Lower leg skin (tissue), 4 donors: ENCODE results near the gene CCDC81. TPM values are rescaled to one million over a fixed set of nuclear protein-coding genes. Genes with fewer than 3 reads are reported as not detected.

ENCODE experiments used
- DNase-seq, 2 donors: peaks; one replicate each; pipeline ENCODE4 v3.0.0-alpha.2; 2019; ENCODE audit warnings: low spot score in 2 of 2
- H3K4me3 ChIP-seq: fragments of 200-600 bp; sonication (generic); 2 replicates; pipeline ENCODE4 v1.5.1; 2017; ENCODE audit warnings: mild to moderate bottlenecking, low read depth; ENCODE audit not compliant: poor library complexity, severe bottlenecking
- CTCF ChIP-seq, 3 donors: fragments of 450-650 bp; IDR thresholded peaks; one replicate each; pipeline ENCODE4 v1.5.1; 2016; ENCODE audit warnings: antibody characterized with exemption in 3 of 3, mild to moderate bottlenecking in 3 of 3, moderate library complexity in 2 of 3
- POLR2A ChIP-seq, 2 donors: fragments of 450-650 bp; IDR thresholded peaks; one replicate each; pipeline ENCODE4 v1.6.1; 2016 to 2017; ENCODE audit warnings: antibody characterized with exemption in 2 of 2, mild to moderate bottlenecking in 1 of 2, moderate library complexity in 1 of 2
- WGBS, 2 donors: methylation state at CpG; one replicate each; pipeline ENCODE4 v1.1.5; 2018; 5-methylcytosine and 5-hydroxymethylcytosine counted together
- intact Hi-C: fragments of 100-400 bp; cut with DNase I; formaldehyde crosslinking; loops from one replicate; pipeline ENCODE4 v1.15.0; 2023; ENCODE audit warnings: low total_unique reads
- total RNA-seq, 4 donors: library from RNA; depleted of rRNA; stranded (reverse); fragments of >200 nt; gene quantifications; one replicate each; pipeline ENCODE4 v1.1.0, GENCODE V29; 2016

Gene CCDC81
- total RNA-seq, 4 donors from 2014 or later: 0.76 to 2.7 (median 1.6) TPM; not detected in 1

- TF ChIP-seq POLR2A (IDR thresholded peaks at IDR 0.05) (no peak), CTCF (IDR thresholded peaks at IDR 0.05) (no peak)
- WGBS, 2 donors: 85 to 87% methylated on average over 2 of the region's 2 CpGs
- DNase-seq: no peak
- intact Hi-C loops: no loop called here
- H3K4me3 ChIP-seq: no peak overlapping the region
Measured at GRCh38 chr11:86442420-86442819, 67.7 kb downstream of the CCDC81 start.

DNA sequence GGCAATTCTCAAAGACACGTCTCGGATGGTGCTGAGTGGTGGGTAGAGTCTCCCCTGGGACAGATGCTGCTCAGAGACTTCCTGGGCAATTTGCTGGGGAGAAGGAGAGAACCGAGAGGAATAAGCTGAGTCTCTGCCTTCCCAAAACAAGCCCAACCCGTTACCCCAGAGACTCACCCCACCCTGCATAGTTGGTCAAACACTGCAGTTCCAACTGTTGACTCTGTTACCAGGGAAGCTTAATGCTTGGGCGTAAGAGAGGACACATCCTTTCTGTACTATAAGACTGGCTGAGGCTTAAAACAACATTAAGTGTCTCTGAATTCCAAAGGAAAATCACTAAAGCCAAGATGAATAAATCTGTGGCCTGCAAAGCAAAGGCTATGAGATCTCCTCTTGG is 68.1 kb downstream of the CCDC81 start:
- no peak for TF ChIP-seq POLR2A (IDR thresholded peaks at IDR 0.05)
- no peak for TF ChIP-seq CTCF (IDR thresholded peaks at IDR 0.05)
- H3K4me3 ChIP-seq: no peak overlapping the region
- DNase-seq: no peak
- intact Hi-C loops: no loop called here
- WGBS, 2 donors: 63 to 77% methylated on average over 5 of the region's 5 CpGs

- no peak for DNase-seq
- TF ChIP-seq CTCF (IDR thresholded peaks at IDR 0.05) (no peak), POLR2A (IDR thresholded peaks at IDR 0.05) (no peak)
- intact Hi-C loops: no loop called here
- no peak overlapping the region for H3K4me3 ChIP-seq
- WGBS, 2 donors: 0 to 61% methylated on average over 1 of the region's 1 CpG
Measured at GRCh38 chr11:86443415-86443814, 68.7 kb downstream of the CCDC81 start.

DNA sequence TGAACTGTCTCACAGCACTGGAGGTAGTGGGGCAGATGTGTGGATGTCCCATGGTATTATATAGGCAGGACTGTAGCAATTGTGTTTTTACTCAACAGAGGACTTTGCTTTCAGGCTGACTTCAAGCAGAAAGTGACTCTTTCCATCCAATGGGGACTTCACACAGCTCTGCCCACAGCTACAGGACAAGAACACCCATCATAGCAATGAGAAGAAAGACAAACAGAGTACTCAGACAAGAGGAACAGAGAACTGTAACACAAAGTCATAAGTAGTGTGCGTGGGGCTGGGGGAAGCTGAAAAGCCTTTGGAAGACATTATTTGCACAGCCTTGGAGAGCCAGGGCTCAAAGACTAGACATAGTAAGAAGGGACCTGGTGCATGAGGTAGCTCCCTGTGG is 70.3 kb downstream of the CCDC81 start:
- intact Hi-C loops: no loop called here
- no peak for DNase-seq
- no peak overlapping the region for H3K4me3 ChIP-seq
- 89% methylated on average over 1 of the region's 1 CpG for WGBS, 2 donors
- TF ChIP-seq CTCF (IDR thresholded peaks at IDR 0.05) (no peak), POLR2A (IDR thresholded peaks at IDR 0.05) (no peak)

GRCh38 chr11:86446163-86446923 is 71.7 kb downstream of the CCDC81 start:
- WGBS, 2 donors: 90 to 97% methylated on average over 8 of the region's 8 CpGs
- intact Hi-C loops: no loop called here
- DNase-seq: no peak
- TF ChIP-seq CTCF (IDR thresholded peaks at IDR 0.05) (no peak), POLR2A (IDR thresholded peaks at IDR 0.05) (no peak)
- no peak overlapping the region for H3K4me3 ChIP-seq

DNA sequence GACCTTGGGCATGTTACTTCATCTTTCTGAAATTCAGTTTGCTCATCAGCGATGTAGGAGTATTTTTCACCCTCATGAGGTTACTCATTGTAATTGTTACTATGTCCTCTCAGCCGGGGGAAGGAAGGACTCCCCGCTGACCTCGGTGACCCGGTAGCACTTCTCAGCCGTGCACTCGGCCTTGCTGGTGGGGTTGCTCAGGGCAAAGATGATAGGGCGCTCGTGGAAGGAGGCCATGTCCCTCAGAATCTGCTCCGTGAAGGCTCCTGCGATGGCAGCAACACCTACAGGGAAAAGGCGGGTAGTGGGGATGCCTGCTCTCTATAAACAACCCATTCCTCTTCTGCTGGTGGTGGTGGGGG is 72.2 kb downstream of the CCDC81 start:
- 95% methylated on average over 12 of the region's 12 CpGs for WGBS, 2 donors
- H3K4me3 ChIP-seq: no peak overlapping the region

More for the DNA sequence above, 72.2 kb downstream of the CCDC81 start:
- TF ChIP-seq CTCF (IDR thresholded peaks at IDR 0.05) (no peak), POLR2A (IDR thresholded peaks at IDR 0.05) (no peak)
- intact Hi-C loops: no loop called here
- DNase-seq: no peak
